ENCODE results near the gene TRIM72.
"Not testable (repeated sequence)": the region's sequence is repeated elsewhere in the genome, so short reads cannot be mapped to it uniquely, and the experiment has no call there.

Gene TRIM72

GRCh38 chr16:31276600-31276999 is 62.7 kb downstream of the TRIM72 start:
- no peak overlapping the region for H3K27ac ChIP-seq
- TF ChIP-seq, protein P1, sequence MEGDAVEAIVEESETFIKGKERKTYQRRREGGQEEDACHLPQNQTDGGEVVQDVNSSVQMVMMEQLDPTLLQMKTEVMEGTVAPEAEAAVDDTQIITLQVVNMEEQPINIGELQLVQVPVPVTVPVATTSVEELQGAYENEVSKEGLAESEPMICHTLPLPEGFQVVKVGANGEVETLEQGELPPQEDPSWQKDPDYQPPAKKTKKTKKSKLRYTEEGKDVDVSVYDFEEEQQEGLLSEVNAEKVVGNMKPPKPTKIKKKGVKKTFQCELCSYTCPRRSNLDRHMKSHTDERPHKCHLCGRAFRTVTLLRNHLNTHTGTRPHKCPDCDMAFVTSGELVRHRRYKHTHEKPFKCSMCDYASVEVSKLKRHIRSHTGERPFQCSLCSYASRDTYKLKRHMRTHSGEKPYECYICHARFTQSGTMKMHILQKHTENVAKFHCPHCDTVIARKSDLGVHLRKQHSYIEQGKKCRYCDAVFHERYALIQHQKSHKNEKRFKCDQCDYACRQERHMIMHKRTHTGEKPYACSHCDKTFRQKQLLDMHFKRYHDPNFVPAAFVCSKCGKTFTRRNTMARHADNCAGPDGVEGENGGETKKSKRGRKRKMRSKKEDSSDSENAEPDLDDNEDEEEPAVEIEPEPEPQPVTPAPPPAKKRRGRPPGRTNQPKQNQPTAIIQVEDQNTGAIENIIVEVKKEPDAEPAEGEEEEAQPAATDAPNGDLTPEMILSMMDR (conservative IDR thresholded peaks at IDR 0.05): no peak

- no peak overlapping the region for H3K27ac ChIP-seq
- TF ChIP-seq, protein P1 (conservative IDR thresholded peaks at IDR 0.05): no peak
Observed at GRCh38 chr16:31277659-31278260, 63.8 kb downstream of the TRIM72 start.

DNA sequence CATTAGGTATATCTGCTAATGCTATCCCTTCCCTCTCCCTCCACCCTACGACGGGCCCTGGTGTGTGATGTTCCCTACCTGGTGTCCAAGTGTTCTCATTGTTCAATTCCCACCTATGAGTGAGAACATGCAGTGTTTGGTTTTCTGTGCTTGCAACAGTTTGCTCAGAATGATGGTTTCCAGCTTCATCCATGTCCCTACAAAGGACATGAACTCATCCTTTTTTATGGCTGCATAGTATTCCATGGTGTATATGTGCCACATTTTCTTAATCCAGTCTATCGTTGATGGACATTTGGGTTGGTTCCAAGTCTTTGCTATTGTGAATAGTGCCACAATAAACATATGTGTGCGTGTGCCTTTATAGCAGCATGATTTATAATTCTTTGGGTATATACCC is 64.9 kb downstream of the TRIM72 start:
- H3K27ac ChIP-seq: not testable (repeated sequence)

Measured in VCaP (cell line).